Measurements from ENCODE around the gene ULK4.

The ULK4 gene

GRCh38 chr3:41348401-41348800, 613.5 kb downstream of the ULK4 start:
- no peak overlapping the region for H3K4me3 Mint-ChIP-seq
- no peaks in the 10 kb centered on the region for H3K27me3 Mint-ChIP-seq
- H3K36me3 Mint-ChIP-seq, result peaks cover 3 to 8% of the 10 kb centered on the region in 2 donors
- DNase-seq (no peak), ATAC-seq (replicated peaks) (no peak)
- peaks cover 3 to 5% of the 10 kb centered on the region in 2 donors for H3K4me1 Mint-ChIP-seq
- H3K27ac Mint-ChIP-seq, result no peak overlapping the region
- H3K9me3 Mint-ChIP-seq, result peaks cover 2 to 7% of the 10 kb centered on the region in 2 donors

GRCh38 chr3:41346698-41347270, 615.1 kb downstream of the ULK4 start:
- DNase-seq (no peak), ATAC-seq (replicated peaks) (no peak)
- H3K4me1 Mint-ChIP-seq, result peaks cover 7 to 10% of the 10 kb centered on the region in 2 donors
- no peak overlapping the region for H3K27ac Mint-ChIP-seq
- H3K27me3 Mint-ChIP-seq, result no peaks in the 10 kb centered on the region
- H3K4me3 Mint-ChIP-seq, result no peak overlapping the region
- H3K36me3 Mint-ChIP-seq, result peaks cover 4 to 12% of the 10 kb centered on the region in 2 donors
- peaks cover 4 to 7% of the 10 kb centered on the region in 2 donors for H3K9me3 Mint-ChIP-seq

DNA sequence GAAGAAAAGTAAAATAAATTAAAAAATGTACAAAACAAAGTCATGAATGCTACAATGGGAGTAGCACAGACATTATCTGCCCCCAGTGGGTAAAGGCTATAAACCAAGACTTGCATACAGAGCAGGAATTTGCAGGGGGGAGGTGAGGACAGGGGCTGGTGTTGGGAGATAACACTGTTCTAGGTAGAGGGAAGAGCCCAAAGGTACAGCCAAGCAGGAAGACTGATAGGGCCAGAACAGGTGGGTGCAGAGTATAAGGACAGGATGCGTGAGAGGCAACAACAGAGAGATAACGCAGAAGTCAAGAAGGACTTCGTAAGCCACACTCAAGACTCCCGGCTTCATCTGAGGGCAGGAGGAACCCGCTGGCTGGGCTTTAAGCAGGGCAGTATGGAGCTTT, 616.1 kb downstream of the ULK4 start:
- no peak for DNase-seq
- Mint-ChIP-seq H3K27ac (no peak overlapping the region), H3K27me3 (no peaks in the 10 kb centered on the region), H3K9me3 (peaks cover 7% of the 10 kb centered on the region in 2 donors), H3K36me3 (peaks cover 4 to 12% of the 10 kb centered on the region in 2 donors), H3K4me1 (peaks cover 7 to 10% of the 10 kb centered on the region in 2 donors), H3K4me3 (no peak overlapping the region)
- ATAC-seq (replicated peaks), result no peak

- peaks cover 14 to 26% of the 10 kb centered on the region in 2 donors for H3K4me1 Mint-ChIP-seq
- H3K9me3 Mint-ChIP-seq, result peaks cover 7 to 10% of the 10 kb centered on the region in 2 donors
- no peaks in the 10 kb centered on the region for H3K27me3 Mint-ChIP-seq
- H3K4me3 Mint-ChIP-seq, result no peak overlapping the region
- DNase-seq, result no peak
- peaks cover 4 to 8% of the 10 kb centered on the region in 2 donors for H3K36me3 Mint-ChIP-seq
- peak overlapping the region; percentile 51 for H3K27ac Mint-ChIP-seq
- peak; percentile 85 to 93 for ATAC-seq (replicated peaks)
Measured at GRCh38 chr3:41339758-41340157, 622.1 kb downstream of the ULK4 start.

DNA sequence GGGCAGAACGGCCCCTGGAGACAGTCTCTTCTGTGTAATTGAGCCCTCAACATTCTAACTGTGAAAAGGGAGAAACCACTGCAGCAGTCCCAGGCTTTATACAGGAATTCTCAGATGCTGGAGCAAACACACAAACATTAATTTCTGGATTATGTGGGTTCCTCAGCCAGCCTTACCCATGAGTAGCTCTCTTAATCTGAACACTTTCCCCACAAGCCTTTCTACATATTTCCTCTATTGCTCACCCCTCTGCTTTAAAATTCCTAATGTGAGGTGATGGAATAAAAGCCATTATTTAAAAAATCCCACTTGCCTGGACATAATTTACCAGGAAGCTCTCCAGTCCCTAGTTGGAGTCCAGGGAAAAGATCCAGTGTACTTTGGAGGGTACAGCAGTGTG, 623.6 kb downstream of the ULK4 start:
- peaks cover 0 to 7% of the 10 kb centered on the region in 2 donors for H3K9me3 Mint-ChIP-seq
- no peaks in the 10 kb centered on the region for H3K27me3 Mint-ChIP-seq
- no peak for DNase-seq
- H3K36me3 Mint-ChIP-seq, result peaks cover 0 to 7% of the 10 kb centered on the region in 2 donors
- H3K27ac Mint-ChIP-seq, result no peak overlapping the region
- peaks cover 14 to 32% of the 10 kb centered on the region in 2 donors for H3K4me1 Mint-ChIP-seq
- H3K4me3 Mint-ChIP-seq, result no peak overlapping the region
- no peak for ATAC-seq (replicated peaks)

GRCh38 chr3:41334426-41334825, 627.5 kb downstream of the ULK4 start:
- H3K4me1 Mint-ChIP-seq, result peaks cover 3 to 14% of the 10 kb centered on the region in 2 donors
- no peaks in the 10 kb centered on the region for H3K27me3 Mint-ChIP-seq
- no peak for DNase-seq
- no peak overlapping the region for H3K27ac Mint-ChIP-seq
- no peak for ATAC-seq (replicated peaks)
- no peak overlapping the region for H3K4me3 Mint-ChIP-seq
- H3K9me3 Mint-ChIP-seq, result peaks cover 0 to 1% of the 10 kb centered on the region in 2 donors
- peaks cover 0 to 4% of the 10 kb centered on the region in 2 donors for H3K36me3 Mint-ChIP-seq

DNA sequence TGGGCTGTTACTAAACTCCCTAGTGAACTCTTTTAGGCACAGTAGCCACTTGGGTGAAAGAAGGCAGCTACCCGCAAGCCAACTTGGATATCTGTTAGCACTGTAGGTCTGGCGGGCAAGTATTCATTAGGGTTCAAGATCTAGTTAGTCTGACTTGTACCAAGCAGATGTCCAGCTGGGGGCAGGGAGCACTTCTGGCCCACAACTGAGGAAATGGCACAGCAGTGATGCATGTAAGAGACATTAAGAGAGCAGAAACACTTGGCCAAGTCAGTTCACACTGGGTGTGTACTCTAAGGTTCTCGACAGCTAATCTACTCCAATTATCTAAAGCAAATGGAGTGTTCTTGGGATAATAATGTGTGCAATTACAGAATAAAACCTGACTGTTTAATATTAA, 630.9 kb downstream of the ULK4 start:
- Mint-ChIP-seq H3K36me3 (peaks cover 0 to 4% of the 10 kb centered on the region in 2 donors), H3K27me3 (no peaks in the 10 kb centered on the region), H3K4me3 (no peak overlapping the region), H3K4me1 (peaks cover 0 to 9% of the 10 kb centered on the region in 2 donors), H3K9me3 (no peaks in the 10 kb centered on the region), H3K27ac (no peak overlapping the region)
- DNase-seq, result no peak
- no peak for ATAC-seq (replicated peaks)

- peaks cover 0 to 9% of the 10 kb centered on the region in 2 donors for H3K4me1 Mint-ChIP-seq
- H3K27me3 Mint-ChIP-seq, result no peaks in the 10 kb centered on the region
- H3K36me3 Mint-ChIP-seq, result peaks cover 0 to 4% of the 10 kb centered on the region in 2 donors
- DNase-seq (no peak), ATAC-seq (replicated peaks) (no peak)
- H3K4me3 Mint-ChIP-seq, result no peak overlapping the region
- no peaks in the 10 kb centered on the region for H3K9me3 Mint-ChIP-seq
- no peak overlapping the region for H3K27ac Mint-ChIP-seq
Measured at GRCh38 chr3:41330465-41330864, 631.4 kb downstream of the ULK4 start.

DNA sequence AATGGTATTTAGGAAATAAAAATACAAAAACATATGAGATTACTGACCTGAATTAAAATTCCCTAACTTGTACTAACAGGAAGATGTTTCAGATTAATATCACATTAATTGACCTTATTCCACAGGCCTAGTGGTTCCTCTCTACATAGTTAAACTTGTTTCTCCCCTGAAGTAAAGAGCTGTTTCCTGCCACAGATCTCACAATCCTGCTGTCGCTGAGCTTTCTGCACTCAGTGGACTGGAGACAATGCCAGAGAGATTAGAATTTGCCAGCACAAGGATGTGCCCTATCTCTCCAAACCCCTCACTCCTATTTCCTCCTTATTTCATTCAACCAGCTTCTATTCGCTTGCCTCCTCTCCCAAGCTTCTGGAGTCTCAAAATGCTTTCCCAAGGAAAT, 632.0 kb downstream of the ULK4 start:
- Mint-ChIP-seq H3K27ac (no peak overlapping the region), H3K4me1 (peaks cover 0 to 7% of the 10 kb centered on the region in 2 donors), H3K27me3 (no peaks in the 10 kb centered on the region), H3K9me3 (no peaks in the 10 kb centered on the region), H3K36me3 (peaks cover 0 to 4% of the 10 kb centered on the region in 2 donors), H3K4me3 (no peak overlapping the region)
- ATAC-seq (replicated peaks), result no peak
- DNase-seq, result no peak

DNA sequence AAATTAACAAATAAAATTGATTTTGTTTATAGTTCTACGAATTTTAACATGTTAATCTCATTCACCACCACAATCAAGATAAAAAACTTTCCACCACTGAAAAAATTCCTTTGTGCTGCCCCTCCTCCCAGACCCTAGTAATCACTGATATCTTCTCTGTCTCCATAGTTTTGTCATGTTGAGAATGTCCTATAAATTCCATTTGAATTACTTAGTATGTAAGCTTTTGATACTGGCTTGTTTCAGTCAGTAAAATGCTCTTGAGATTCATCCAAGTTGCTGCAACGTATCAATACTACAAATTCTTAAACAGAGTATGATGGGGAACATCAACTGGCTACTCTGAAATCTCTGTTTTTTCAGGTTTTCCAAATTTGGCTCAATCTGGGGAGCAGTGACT, 633.0 kb downstream of the ULK4 start:
- Mint-ChIP-seq H3K4me3 (no peak overlapping the region), H3K27ac (no peak overlapping the region), H3K9me3 (no peaks in the 10 kb centered on the region), H3K36me3 (peaks cover 0 to 2% of the 10 kb centered on the region in 2 donors), H3K27me3 (no peaks in the 10 kb centered on the region), H3K4me1 (no peaks in the 10 kb centered on the region)
- no peak for ATAC-seq (replicated peaks)
- DNase-seq, result no peak

- H3K9me3 Mint-ChIP-seq, result no peaks in the 10 kb centered on the region
- no peak for DNase-seq
- no peak overlapping the region for H3K27ac Mint-ChIP-seq
- no peak overlapping the region for H3K4me3 Mint-ChIP-seq
- H3K27me3 Mint-ChIP-seq, result no peaks in the 10 kb centered on the region
- ATAC-seq (replicated peaks), result no peak
- no peaks in the 10 kb centered on the region for H3K4me1 Mint-ChIP-seq
- no peaks in the 10 kb centered on the region for H3K36me3 Mint-ChIP-seq
Measured at GRCh38 chr3:41327718-41328117, 634.2 kb downstream of the ULK4 start.

- Mint-ChIP-seq H3K4me1 (no peaks in the 10 kb centered on the region), H3K36me3 (no peaks in the 10 kb centered on the region), H3K4me3 (no peak overlapping the region), H3K9me3 (no peaks in the 10 kb centered on the region), H3K27ac (no peak overlapping the region), H3K27me3 (no peaks in the 10 kb centered on the region)
- DNase-seq, result no peak
- no peak for ATAC-seq (replicated peaks)
Measured at GRCh38 chr3:41324156-41324475, 637.8 kb downstream of the ULK4 start.

- Mint-ChIP-seq H3K4me1 (no peaks in the 10 kb centered on the region), H3K36me3 (no peaks in the 10 kb centered on the region), H3K27ac (no peak overlapping the region), H3K4me3 (no peak overlapping the region), H3K9me3 (no peaks in the 10 kb centered on the region), H3K27me3 (no peaks in the 10 kb centered on the region)
- DNase-seq, result no peak
- ATAC-seq (replicated peaks), result no peak
Measured at GRCh38 chr3:41323467-41324155, 638.3 kb downstream of the ULK4 start.

DNA sequence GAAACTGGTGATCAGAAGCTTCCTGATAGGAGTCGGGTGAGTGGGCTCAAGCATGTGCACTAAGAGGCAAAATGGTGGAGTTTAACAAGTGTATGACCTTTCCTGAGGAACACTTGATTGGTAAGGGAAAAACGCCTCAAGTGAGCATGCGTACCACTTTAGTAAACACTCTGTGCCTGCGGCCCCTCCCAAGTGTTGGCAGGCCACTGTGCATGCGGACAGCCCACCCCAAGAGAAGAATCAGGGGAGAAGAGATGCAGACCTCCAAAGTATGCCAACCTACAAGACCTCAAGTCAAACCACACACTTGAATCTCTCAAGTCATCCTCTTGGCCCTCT, 640.3 kb downstream of the ULK4 start:
- H3K27ac Mint-ChIP-seq, result peak overlapping the region; percentile 26
- no peaks in the 10 kb centered on the region for H3K27me3 Mint-ChIP-seq
- no peaks in the 10 kb centered on the region for H3K9me3 Mint-ChIP-seq
- ATAC-seq (replicated peaks), result no peak
- H3K36me3 Mint-ChIP-seq, result no peaks in the 10 kb centered on the region
- H3K4me3 Mint-ChIP-seq, result no peak overlapping the region
- no peaks in the 10 kb centered on the region for H3K4me1 Mint-ChIP-seq
- DNase-seq, result no peak

DNA sequence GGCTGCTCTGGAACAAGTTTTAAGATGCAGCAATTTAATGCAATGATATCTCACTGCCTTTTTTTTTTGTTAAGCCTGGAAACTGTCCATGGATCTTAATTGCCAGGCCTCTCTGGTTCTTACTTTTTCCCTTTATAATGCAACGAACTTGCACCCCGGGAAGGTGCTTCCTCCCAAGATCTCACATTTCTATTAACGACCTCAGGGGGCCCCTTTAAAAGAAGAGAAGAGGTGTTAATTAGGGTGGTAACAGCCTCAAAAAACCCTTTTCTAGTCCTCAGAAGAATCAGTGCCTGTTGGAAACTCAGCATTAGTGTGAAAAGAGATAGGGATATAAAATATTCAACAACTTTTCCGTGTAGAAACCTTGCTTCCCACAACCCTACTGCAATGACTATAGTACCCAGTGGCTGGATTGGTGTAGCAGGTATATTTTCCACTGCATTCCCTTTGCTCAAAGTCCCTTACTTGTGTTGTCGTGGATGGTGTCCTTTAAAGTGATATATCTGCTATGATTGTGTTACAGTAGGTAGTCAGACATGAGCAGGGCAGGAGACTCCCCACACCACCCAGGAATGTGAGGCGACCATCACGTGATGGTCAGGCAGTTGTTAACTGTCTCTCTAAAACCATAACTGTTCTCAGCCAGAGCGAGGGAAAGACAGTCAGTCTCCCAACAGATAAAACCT, 640.8 kb downstream of the ULK4 start:
- H3K36me3 Mint-ChIP-seq, result no peaks in the 10 kb centered on the region
- DNase-seq, result no peak
- no peak for ATAC-seq (replicated peaks)
- no peaks in the 10 kb centered on the region for H3K4me1 Mint-ChIP-seq
- H3K4me3 Mint-ChIP-seq, result no peak overlapping the region
- H3K9me3 Mint-ChIP-seq, result no peaks in the 10 kb centered on the region
- no peaks in the 10 kb centered on the region for H3K27me3 Mint-ChIP-seq
- H3K27ac Mint-ChIP-seq, result peak overlapping the region; percentile 26

Data from stimulated activated naive B cell treated with anti-CD40 and anti-IgM and Interleukin-4, amounts not matched to agents 10 μg/mL and 1 μg/mL and 100 μg/mL, for 72 hours (primary cell).